H9 (cell line): ENCODE data around the gene ADGRL3. TPM values are rescaled to one million over a fixed set of nuclear protein-coding genes. Genes with fewer than 3 reads are reported as not detected.

Source experiments
- DNase-seq: peaks from one replicate; pipeline ENCODE4 v3.0.0-alpha.2; 2017
- H2AFZ ChIP-seq: one replicate; pipeline ENCODE4 v1.6.1; 2013; ENCODE audit warnings: mild to moderate bottlenecking, low read length, control low read depth, moderate library complexity
- H2AK5ac ChIP-seq: 2 replicates; pipeline ENCODE4 v1.6.1; 2013; ENCODE audit warnings: low read length, control low read depth, mixed read lengths; ENCODE audit not compliant: insufficient read length
- H2BK120ac ChIP-seq: one replicate; pipeline ENCODE4 v1.6.1; 2013; ENCODE audit warnings: low read depth, mild to moderate bottlenecking, low read length, control low read depth, inconsistent platforms; ENCODE audit not compliant: poor library complexity, severe bottlenecking
- H2BK12ac ChIP-seq: 2 replicates; pipeline ENCODE4 v1.6.1; 2013; ENCODE audit warnings: low read length, control low read depth, mixed read lengths, low read depth; ENCODE audit not compliant: insufficient read length
- H2BK15ac ChIP-seq: 2 replicates; pipeline ENCODE4 v1.6.1; 2013; ENCODE audit warnings: low read depth, low read length, control low read depth
- H2BK20ac ChIP-seq: one replicate; pipeline ENCODE4 v1.6.1; 2013; ENCODE audit warnings: low read depth, mild to moderate bottlenecking, low read length, control low read depth, inconsistent platforms; ENCODE audit not compliant: poor library complexity, severe bottlenecking
- H2BK5ac ChIP-seq: 2 replicates; pipeline ENCODE4 v1.6.1; 2013; ENCODE audit warnings: low read length, control low read depth, mixed read lengths; ENCODE audit not compliant: insufficient read length
- H3K14ac ChIP-seq: 2 replicates; pipeline ENCODE4 v1.6.1; 2013; ENCODE audit warnings: low read length, control low read depth; ENCODE audit not compliant: insufficient read depth
- H3K18ac ChIP-seq: 2 replicates; pipeline ENCODE4 v1.6.1; 2013; ENCODE audit warnings: low read depth, mild to moderate bottlenecking, mixed read lengths, low read length, control low read depth; ENCODE audit not compliant: insufficient read length
- H3K23ac ChIP-seq: 2 replicates; pipeline ENCODE4 v1.6.1; 2013; ENCODE audit warnings: low read length, control low read depth, mixed read lengths, low read depth; ENCODE audit not compliant: insufficient read length
- H3K23me2 ChIP-seq: 2 replicates; pipeline ENCODE4 v1.6.1; 2013; ENCODE audit warnings: low read depth, mild to moderate bottlenecking, mixed read lengths, low read length, control low read depth; ENCODE audit not compliant: insufficient read length, poor library complexity, severe bottlenecking
- H3K27ac ChIP-seq: 2 replicates; pipeline ENCODE4 v1.5.1; 2013; ENCODE audit warnings: low read length, control low read depth, mixed read lengths, low read depth; ENCODE audit not compliant: insufficient read length
- H3K27me3 ChIP-seq: 2 replicates; pipeline ENCODE4 v1.6.1; 2013; ENCODE audit warnings: low read length, control low read depth, inconsistent platforms; ENCODE audit not compliant: insufficient read depth
- H3K4ac ChIP-seq: 2 replicates; pipeline ENCODE4 v1.6.1; 2013; ENCODE audit warnings: low read depth, mild to moderate bottlenecking, control low read depth, inconsistent platforms, low read length, moderate library complexity
- H3K4me1 ChIP-seq: 2 replicates; pipeline ENCODE4 v1.6.1; 2013; ENCODE audit warnings: low read length, control low read depth, inconsistent platforms; ENCODE audit not compliant: insufficient read depth
- H3K4me2 ChIP-seq: 2 replicates; pipeline ENCODE4 v1.6.1; 2013; ENCODE audit warnings: low read length, control low read depth, mixed read lengths; ENCODE audit not compliant: insufficient read length, insufficient read depth
- H3K56ac ChIP-seq: 2 replicates; pipeline ENCODE4 v1.6.1; 2013; ENCODE audit warnings: low read depth, mild to moderate bottlenecking, mixed read lengths, low read length, control low read depth; ENCODE audit not compliant: insufficient read length
- H3K79me1 ChIP-seq: 2 replicates; pipeline ENCODE4 v1.6.1; 2013; ENCODE audit warnings: low read depth, mild to moderate bottlenecking, moderate library complexity, low read length, control low read depth, inconsistent platforms; ENCODE audit not compliant: insufficient read depth, poor library complexity, severe bottlenecking
- H3K79me2 ChIP-seq: 2 replicates; pipeline ENCODE4 v1.6.1; 2013; ENCODE audit warnings: low read length, control low read depth, inconsistent platforms; ENCODE audit not compliant: insufficient read depth
- H3K9ac ChIP-seq: 2 replicates; pipeline ENCODE4 v1.6.1; 2013; ENCODE audit warnings: low read length, control low read depth, mixed read lengths; ENCODE audit not compliant: insufficient read length; ENCODE audit errors: extremely low read depth
- H3K9me3 ChIP-seq: one replicate; pipeline ENCODE4 v1.6.1; 2013; ENCODE audit warnings: low read depth, low read length, inconsistent platforms; ENCODE audit not compliant: control insufficient read depth
- H3T11ph ChIP-seq: one replicate; pipeline ENCODE4 v1.6.1; 2013; ENCODE audit warnings: mild to moderate bottlenecking, low read length, control low read depth, inconsistent platforms
- H4K20me1 ChIP-seq: one replicate; pipeline ENCODE4 v1.6.1; 2013; ENCODE audit not compliant: control insufficient read depth, insufficient read length, insufficient read depth
- H4K5ac ChIP-seq: 2 replicates; pipeline ENCODE4 v1.6.1; 2013; ENCODE audit warnings: low read depth, mild to moderate bottlenecking, mixed read lengths, low read length, control low read depth; ENCODE audit not compliant: insufficient read length
- H4K8ac ChIP-seq: replicated peaks from 2 replicates; pipeline ENCODE4 v1.6.1; 2013; ENCODE audit warnings: low read length, control low read depth, mixed read lengths, low read depth; ENCODE audit not compliant: insufficient read length
- H4K91ac ChIP-seq: 2 replicates; pipeline ENCODE4 v1.6.1; 2013; ENCODE audit warnings: low read depth, mild to moderate bottlenecking, moderate library complexity, mixed read lengths, low read length, control low read depth; ENCODE audit not compliant: insufficient read length
- H3K27ac Mint-ChIP-seq, 3 experiments: 2 replicates in 2 of 3; 3 replicates in 1 of 3; pipeline ENCODE4 v1.8.0; 2020 to 2021; ENCODE audit warnings: mixed read lengths in 3 of 3, mild to moderate bottlenecking in 1 of 3, moderate library complexity in 1 of 3
- H3K27me3 Mint-ChIP-seq: 2 replicates; pipeline ENCODE4 v1.8.0; 2021; ENCODE audit warnings: low read depth, mild to moderate bottlenecking, moderate library complexity, mixed read lengths
- H3K36me3 Mint-ChIP-seq, 3 experiments: 2 replicates in 2 of 3; 3 replicates in 1 of 3; pipeline ENCODE4 v1.8.0; 2020 to 2021; ENCODE audit warnings: low read depth in 3 of 3, mixed read lengths in 3 of 3; ENCODE audit not compliant: insufficient read depth in 1 of 3
- H3K4me1 Mint-ChIP-seq, 2 experiments: 2 replicates each; pipeline ENCODE4 v1.8.0; 2020; ENCODE audit warnings: mixed read lengths in 2 of 2
- H3K4me3 Mint-ChIP-seq, 2 experiments: 2 replicates in 1 of 2; 3 replicates in 1 of 2; pipeline ENCODE4 v1.8.0; 2020 to 2021; ENCODE audit warnings: mild to moderate bottlenecking in 2 of 2, mixed read lengths in 2 of 2, moderate library complexity in 1 of 2
- H3K9me3 Mint-ChIP-seq, 2 experiments: 2 replicates in 1 of 2; 3 replicates in 1 of 2; pipeline ENCODE4 v1.8.0; 2020; ENCODE audit warnings: mild to moderate bottlenecking in 2 of 2, mixed read lengths in 2 of 2, moderate library complexity in 1 of 2
- WGBS: extraction: QIAGEN DNeasy Blood & Tissue Kit; methylation state at CpG from one replicate; pipeline ENCODE4 v1.1.7; 2013; ENCODE audit warnings: missing lambda C conversion rate, low lambda C conversion rate, mixed read lengths; ENCODE audit not compliant: insufficient read length; ENCODE audit errors: extremely low coverage; 5-methylcytosine and 5-hydroxymethylcytosine counted together
- total RNA-seq: library from RNA; stranded (reverse); gene quantifications from 2 replicates; pipeline ENCODE4 v1.2.1, GENCODE V29; 2021
- TF ChIP-seq, protein P1 (sequence below): fragments of 200-600 bp; sonication (generic); conservative IDR thresholded peaks from 3 replicates; pipeline ENCODE4 v1.8.0; 2021; ENCODE audit warnings: antibody characterized with exemption, mild to moderate bottlenecking

ADGRL3 gene
- total RNA-seq, 1 experiment from 2014 or later, result 5.9 TPM

- no peak overlapping the region for H3K27ac Mint-ChIP-seq
- no peaks in the 10 kb centered on the region for H3K27me3 Mint-ChIP-seq
Observed at GRCh38 chr4:61590881-61591280, 390.8 kb downstream of the ADGRL3 start.

More at GRCh38 chr4:61590881-61591280, 390.8 kb downstream of the ADGRL3 start:
- H2BK20ac ChIP-seq, result no peak overlapping the region
- H3K23me2 ChIP-seq, result no peaks in the 10 kb centered on the region
- H3K23ac ChIP-seq, result no peak overlapping the region
- H2AK5ac ChIP-seq, result no peak overlapping the region
- H3K4me1 ChIP-seq, result no peaks in the 10 kb centered on the region
- Mint-ChIP-seq H3K9me3 (no peaks in the 10 kb centered on the region), H3K36me3 (no peaks in the 10 kb centered on the region; a peak in 1 of 7 replicates), H3K4me1 (no peaks in the 10 kb centered on the region), H3K4me3 (no peak overlapping the region)
- no peaks in the 10 kb centered on the region for H3K79me2 ChIP-seq
- TF ChIP-seq, protein P1, sequence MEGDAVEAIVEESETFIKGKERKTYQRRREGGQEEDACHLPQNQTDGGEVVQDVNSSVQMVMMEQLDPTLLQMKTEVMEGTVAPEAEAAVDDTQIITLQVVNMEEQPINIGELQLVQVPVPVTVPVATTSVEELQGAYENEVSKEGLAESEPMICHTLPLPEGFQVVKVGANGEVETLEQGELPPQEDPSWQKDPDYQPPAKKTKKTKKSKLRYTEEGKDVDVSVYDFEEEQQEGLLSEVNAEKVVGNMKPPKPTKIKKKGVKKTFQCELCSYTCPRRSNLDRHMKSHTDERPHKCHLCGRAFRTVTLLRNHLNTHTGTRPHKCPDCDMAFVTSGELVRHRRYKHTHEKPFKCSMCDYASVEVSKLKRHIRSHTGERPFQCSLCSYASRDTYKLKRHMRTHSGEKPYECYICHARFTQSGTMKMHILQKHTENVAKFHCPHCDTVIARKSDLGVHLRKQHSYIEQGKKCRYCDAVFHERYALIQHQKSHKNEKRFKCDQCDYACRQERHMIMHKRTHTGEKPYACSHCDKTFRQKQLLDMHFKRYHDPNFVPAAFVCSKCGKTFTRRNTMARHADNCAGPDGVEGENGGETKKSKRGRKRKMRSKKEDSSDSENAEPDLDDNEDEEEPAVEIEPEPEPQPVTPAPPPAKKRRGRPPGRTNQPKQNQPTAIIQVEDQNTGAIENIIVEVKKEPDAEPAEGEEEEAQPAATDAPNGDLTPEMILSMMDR, result peak; percentile 79
- no peak overlapping the region for H3K18ac ChIP-seq
- no peak overlapping the region for H2AFZ ChIP-seq
- no peak overlapping the region for H4K91ac ChIP-seq
- H2BK15ac ChIP-seq, result no peak overlapping the region
- no peak overlapping the region for H3K9ac ChIP-seq
- no peak for DNase-seq
- no CpG with 5 or more reads among the region's 5 CpGs for WGBS
- no peak overlapping the region for H2BK120ac ChIP-seq
- H2BK12ac ChIP-seq, result no peak overlapping the region
- no peak overlapping the region for H3T11ph ChIP-seq
- no peak overlapping the region for H2BK5ac ChIP-seq
- H4K8ac ChIP-seq, result no peak overlapping the region
- H3K79me1 ChIP-seq, result no peaks in the 10 kb centered on the region
- H4K5ac ChIP-seq, result no peak overlapping the region
- H3K27ac ChIP-seq, result no peak overlapping the region
- H3K9me3 ChIP-seq, result no peaks in the 10 kb centered on the region
- H3K56ac ChIP-seq, result no peak overlapping the region
- H3K4me2 ChIP-seq, result no peak overlapping the region
- no peaks in the 10 kb centered on the region for H4K20me1 ChIP-seq
- no peak overlapping the region for H3K14ac ChIP-seq
- H3K27me3 ChIP-seq, result no peaks in the 10 kb centered on the region
- H3K4ac ChIP-seq, result no peak overlapping the region
